ENCODE measurements around the gene TMEM220.

DNA sequence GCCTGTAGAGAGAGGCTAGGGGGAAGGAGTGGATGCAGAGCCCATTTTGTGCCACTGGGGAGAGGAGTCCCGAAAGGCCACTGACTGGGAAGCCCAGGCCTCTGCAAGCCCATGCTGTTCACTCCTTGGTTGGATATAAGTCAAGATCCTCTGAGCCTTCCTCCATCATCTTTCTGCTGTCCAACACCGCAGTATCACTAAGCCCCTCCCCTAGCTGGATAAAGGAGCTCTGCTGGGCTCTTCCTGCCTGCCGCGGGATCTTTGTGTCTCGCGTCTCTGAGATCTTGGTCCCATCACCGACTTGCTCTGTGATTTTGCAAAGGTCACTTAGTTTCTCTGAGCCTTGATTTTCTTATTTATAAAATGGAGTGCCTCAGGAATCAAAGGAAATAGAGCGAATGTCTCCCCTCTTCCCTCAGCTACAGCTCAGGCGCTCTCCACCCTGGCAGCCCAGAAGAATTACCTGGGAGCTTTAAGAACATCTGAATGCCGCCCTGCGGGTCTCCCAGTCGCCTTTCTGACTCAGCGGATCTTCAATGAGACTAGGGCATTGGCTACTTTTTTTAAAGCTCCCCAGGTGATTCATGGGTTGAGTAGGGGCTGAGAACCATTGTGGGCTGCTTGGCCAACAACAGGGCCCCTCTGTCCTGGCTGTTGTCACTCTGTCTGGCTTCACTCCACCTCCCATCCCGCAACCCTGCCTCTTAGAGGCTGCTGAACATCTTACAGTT is 25.2 kb upstream of the TMEM220 start:
- TF ChIP-seq, protein P1, sequence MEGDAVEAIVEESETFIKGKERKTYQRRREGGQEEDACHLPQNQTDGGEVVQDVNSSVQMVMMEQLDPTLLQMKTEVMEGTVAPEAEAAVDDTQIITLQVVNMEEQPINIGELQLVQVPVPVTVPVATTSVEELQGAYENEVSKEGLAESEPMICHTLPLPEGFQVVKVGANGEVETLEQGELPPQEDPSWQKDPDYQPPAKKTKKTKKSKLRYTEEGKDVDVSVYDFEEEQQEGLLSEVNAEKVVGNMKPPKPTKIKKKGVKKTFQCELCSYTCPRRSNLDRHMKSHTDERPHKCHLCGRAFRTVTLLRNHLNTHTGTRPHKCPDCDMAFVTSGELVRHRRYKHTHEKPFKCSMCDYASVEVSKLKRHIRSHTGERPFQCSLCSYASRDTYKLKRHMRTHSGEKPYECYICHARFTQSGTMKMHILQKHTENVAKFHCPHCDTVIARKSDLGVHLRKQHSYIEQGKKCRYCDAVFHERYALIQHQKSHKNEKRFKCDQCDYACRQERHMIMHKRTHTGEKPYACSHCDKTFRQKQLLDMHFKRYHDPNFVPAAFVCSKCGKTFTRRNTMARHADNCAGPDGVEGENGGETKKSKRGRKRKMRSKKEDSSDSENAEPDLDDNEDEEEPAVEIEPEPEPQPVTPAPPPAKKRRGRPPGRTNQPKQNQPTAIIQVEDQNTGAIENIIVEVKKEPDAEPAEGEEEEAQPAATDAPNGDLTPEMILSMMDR (IDR thresholded peaks at IDR 0.05): no peak
- no peak for TF ChIP-seq POLR2A (IDR thresholded peaks at IDR 0.05)

Measured in esophagus squamous epithelium (tissue), 4 donors.